Right renal pelvis (tissue), 4 donors: ENCODE results near the gene FAM83D. TPM values are rescaled to one million over a fixed set of nuclear protein-coding genes. Genes with fewer than 3 reads are reported as not detected.

Experiments
- DNase-seq, 4 donors: peaks; one replicate each; pipeline ENCODE4 v3.0.0-alpha.2; 2013; ENCODE audit warnings: low read depth in 4 of 4, low spot score in 3 of 4, missing footprints in 1 of 4
- polyA plus RNA-seq, 4 donors: library from polyadenylated mRNA; unstranded; fragments of 120-200 nt; gene quantifications; one replicate each; pipeline ENCODE4 v1.2.1, GENCODE V29; 2013; ENCODE audit not compliant: insufficient read length in 4 of 4

The FAM83D gene
- 10 to 100 TPM; 13.0 to 14.6 (median 14.4) TPM for polyA plus RNA-seq

- DNase-seq = peak; percentile 92 to 94 (median 94)
Observed at GRCh38 chr20:38926142-38926933, at the start of gene FAM83D. TSS of gene FAM83D (plus strand) at chr20:38926417. CDS start at chr20:38926443, 26 bp downstream.

- DNase-seq = no peak
Observed at GRCh38 chr20:38877483-38877882, 48.7 kb upstream of the FAM83D start.

DNA sequence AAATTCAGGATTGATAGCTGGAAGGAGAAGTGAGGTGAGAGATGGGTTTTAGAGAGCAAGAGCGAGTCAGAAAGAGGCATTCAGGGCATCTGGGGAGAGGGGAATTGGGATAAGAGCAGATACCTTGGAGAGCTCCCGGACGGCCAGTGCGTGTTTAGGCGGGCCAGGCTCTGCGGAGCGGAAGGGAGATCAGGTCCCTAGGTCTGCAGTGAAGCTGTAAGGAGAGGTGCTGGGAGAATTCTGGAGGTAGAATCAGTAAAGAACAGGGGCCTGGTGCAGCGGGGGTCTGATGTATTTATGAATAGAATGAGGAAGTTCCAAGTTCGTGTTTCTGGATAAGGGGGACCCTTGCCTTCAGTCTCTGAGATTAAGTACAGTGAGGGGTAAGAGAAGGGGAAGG lies 47.4 kb upstream of the FAM83D start:
- DNase-seq = peak in 3 of 4 donors; percentile 22 to 34 (median 33)

DNA sequence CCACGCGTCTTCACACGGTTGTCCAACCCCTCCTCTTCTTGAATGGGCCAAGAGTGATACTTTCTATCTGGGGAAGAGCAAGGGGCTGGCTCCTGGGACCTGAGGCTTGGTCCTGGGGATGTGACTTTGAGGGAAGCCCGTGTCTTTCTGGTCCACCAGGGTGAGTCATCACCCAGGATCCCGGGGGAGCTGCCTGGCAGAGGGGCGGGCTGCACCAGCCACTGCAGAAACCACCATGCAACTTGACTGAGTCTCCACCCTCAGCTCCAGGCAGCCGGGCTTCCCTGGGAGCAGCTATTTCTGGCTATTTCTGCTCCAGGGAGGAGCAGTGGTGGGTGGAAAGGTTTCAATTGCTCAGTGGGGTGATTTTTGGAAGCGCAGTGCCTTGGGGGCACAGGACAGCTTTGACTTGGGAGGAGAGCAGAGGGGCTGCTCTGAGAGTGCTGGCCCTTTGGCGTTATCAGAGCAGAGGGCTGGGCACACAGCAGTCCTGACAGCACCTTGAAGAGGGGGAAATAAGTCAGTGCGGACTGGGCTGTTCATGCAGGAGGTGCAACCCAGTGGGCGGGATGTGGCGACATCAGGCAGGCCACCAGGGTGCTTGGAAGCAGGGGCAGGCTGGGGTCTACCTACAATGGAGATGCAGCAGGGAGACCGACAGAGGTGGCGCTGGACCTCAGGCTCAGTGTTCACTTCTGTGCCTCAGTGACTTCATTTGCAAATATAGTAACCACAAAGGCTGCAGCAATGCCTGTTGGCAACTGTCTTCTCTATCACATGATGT lies 45.1 kb upstream of the FAM83D start:
- no peak for DNase-seq

- DNase-seq = no peak
Observed at GRCh38 chr20:38881806-38882440, 44.3 kb upstream of the FAM83D start.

DNA sequence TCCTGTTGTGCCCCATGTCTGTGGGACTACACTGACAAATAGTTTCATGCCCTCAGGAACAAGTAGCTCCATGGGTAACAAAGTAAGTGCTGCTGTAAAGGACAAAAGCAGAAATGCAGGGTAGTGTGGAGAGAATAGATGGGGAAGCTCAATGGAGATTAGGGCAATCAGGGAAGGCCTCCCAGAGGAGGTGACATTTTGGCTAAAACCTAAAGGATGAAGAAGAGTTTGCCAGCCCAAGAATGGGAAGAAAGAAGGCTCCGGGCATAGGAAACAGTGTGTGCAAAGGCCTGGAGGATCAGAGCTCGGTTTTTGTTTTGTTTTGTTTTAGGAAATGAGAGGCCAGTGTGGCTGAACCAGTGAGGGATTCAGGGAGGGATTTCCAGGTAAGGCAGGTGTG lies 43.6 kb upstream of the FAM83D start:
- DNase-seq = no peak

- DNase-seq = no peak
Observed at GRCh38 chr20:38883081-38883980, 42.9 kb upstream of the FAM83D start.

GRCh38 chr20:38883981-38884733 lies 42.1 kb upstream of the FAM83D start:
- DNase-seq = no peak

- DNase-seq = no peak
Observed at GRCh38 chr20:38885357-38885756, 40.9 kb upstream of the FAM83D start.

- DNase-seq = no peak
Observed at GRCh38 chr20:38888059-38888831, 38.0 kb upstream of the FAM83D start.

DNA sequence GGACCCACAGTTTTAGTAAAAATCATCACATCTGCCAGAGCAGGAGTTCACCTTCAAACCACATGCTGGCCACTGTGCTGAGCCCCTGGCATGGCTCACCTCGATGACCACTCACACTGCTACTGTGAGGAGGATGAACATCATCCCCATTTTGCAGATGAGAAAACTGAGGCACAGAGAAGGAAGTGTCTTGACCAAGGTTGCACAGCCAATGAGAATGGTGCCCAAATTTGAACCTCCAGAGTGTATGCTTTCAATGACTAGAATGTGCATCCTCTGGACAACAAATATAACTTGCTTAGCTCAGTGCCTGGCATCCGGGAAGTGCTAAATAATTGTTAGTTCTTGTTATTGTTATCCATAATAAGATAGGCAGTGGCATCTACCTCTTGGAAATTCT lies 37.2 kb upstream of the FAM83D start:
- DNase-seq = no peak

DNA sequence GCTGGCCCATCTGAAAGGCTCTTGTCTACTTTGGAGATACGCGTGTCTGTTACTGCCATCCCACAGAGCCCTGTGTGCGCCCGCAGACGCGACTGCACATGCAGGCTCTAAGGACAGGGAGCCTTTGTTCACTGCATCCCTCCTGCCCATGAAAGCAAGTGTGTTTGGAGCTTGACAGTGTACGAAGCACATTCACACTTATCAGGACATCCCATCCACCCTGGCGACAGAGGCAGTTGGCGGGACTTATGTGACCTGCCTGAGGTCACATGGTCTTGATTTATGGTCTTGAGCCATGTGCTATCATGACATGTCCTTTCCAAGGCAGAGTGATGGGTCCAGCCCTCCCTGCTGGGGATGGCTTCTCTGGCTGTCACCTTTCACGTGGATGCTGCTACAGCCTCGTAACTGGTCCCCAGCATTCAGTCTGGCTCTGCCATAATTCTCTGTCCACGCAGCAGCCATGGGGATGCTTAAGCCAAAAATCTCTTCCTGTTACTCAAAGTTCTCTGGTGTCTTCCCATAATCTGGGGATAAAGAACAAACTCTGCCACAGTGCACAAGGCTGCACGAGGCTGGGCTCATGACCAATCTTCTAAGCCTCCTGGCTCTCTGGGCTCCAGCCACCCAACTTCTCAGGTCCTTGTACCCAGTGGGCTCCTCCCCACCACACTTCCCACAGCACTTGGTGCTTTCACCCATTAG lies 36.3 kb upstream of the FAM83D start:
- no peak for DNase-seq

DNA sequence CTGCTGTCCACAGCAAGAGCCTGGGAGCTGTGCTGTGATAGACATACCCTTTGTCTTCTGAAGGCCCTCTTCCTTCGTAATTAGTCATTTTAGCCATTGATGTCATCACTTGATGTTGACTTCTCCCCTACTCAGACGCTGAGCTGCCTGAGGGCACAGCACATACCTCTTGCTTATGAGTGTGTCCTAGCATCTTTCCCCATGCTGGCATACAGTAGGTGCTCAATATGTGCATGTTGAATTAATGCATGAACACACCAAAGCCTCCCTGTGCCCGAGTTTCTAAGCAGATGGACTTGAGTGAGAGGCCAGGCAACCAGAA lies 35.8 kb upstream of the FAM83D start:
- DNase-seq = no peak

DNA sequence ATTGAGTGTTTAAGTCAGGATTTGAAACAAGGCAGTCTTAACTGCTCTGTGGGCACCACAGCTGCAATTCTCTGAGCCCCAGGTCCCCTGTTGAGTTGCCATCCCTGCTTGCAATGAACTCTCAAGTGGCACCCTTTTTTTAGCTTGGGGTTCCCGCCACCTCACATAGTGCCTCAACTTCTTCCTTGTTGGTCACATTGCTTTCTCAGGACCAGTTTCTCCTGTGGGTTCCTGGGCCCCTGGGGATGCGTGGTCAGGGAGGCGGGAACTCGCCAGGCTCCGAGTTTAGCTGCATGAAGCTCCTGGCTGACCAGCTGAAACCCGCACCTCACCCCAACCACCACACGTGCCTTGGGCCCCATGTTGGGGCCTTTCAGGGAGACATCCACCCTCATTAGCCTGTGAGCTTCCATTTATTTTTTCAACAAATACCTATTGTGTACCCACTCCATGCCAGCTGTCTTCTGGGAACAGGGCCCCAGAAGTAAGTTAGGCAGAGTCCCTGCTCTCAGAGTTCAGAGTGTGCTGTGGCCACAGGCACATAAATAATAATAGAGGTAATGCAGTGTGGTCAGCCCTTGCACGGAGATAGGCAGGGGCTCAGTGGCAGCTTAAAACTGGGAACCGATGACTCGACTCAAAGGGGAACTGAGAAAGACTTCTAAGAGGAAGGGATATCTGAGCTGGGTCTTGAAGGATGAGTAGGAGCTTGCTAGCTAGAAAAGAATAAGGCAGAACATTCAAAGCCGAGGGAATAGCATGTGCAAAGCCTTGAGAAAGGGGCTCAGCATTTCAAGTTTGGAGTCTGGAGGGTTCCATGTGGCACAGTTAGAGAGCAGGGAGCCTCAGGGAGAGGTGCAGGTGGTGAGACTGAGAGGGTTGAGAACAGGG lies 33.9 kb upstream of the FAM83D start:
- DNase-seq = no peak

GRCh38 chr20:38893056-38893564 lies 33.1 kb upstream of the FAM83D start:
- DNase-seq = no peak

GRCh38 chr20:38893565-38894090 lies 32.6 kb upstream of the FAM83D start:
- peak in 2 of 4 donors; percentile 10 to 39 for DNase-seq
